ENCODE data around the gene ZNF804A. TPM values are rescaled to one million over a fixed set of nuclear protein-coding genes. Genes with fewer than 3 reads are reported as not detected.

The ZNF804A gene
- total RNA-seq, 2 donors from 2014 or later, result 0.14 to 0.68 TPM

DNA sequence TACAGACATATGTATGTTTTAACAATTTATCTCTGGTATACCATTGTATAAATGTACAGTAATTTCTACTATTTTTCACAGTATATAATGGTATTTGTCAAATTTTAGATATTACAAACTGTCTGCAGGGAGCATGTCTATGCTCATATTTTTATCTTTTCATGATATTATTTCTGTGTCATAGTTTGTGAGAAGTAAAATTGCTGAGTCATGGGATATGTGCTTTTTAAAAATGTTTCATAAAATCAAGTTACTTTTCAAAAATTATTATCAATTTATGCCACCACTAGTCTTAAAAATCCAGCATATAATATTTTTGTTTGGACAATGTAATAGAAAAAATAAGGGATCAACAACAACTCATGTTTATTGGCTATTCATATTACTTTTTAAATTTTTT, 9.1 kb upstream of the ZNF804A start:
- H3K27ac ChIP-seq, result no peak overlapping the region
- TF ChIP-seq, protein P1, sequence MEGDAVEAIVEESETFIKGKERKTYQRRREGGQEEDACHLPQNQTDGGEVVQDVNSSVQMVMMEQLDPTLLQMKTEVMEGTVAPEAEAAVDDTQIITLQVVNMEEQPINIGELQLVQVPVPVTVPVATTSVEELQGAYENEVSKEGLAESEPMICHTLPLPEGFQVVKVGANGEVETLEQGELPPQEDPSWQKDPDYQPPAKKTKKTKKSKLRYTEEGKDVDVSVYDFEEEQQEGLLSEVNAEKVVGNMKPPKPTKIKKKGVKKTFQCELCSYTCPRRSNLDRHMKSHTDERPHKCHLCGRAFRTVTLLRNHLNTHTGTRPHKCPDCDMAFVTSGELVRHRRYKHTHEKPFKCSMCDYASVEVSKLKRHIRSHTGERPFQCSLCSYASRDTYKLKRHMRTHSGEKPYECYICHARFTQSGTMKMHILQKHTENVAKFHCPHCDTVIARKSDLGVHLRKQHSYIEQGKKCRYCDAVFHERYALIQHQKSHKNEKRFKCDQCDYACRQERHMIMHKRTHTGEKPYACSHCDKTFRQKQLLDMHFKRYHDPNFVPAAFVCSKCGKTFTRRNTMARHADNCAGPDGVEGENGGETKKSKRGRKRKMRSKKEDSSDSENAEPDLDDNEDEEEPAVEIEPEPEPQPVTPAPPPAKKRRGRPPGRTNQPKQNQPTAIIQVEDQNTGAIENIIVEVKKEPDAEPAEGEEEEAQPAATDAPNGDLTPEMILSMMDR (IDR thresholded peaks at IDR 0.05), result no peak
- no peak for ATAC-seq (ENCODE audit: insufficient number of reproducible peaks, low FRiP score, low read depth)

DNA sequence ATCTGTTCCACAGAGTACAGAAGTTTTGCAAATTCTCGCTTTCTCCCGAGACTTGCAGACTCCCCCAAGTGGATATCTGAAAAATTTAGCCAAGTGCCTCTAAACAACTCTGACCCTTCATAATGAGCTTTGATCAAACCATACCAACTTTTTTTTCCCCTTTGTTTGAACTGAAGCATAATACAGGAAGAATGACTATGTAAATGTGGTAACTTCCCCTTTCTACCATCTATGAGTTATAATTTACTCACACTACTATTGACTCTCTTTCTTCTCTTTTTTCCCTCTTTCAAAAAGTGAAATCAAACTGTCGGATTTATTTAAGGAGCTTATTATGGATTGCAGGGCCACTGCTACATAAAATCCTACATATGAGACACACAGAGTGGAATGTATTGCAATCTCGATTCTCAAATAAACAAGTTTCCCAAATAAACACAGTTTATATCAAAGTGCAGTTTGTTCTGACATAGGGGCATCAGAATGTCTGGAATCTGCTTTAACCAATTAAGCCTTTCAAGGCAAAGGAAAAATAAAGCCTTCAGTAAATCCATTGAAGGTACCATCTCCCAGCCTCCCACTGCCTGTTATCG, 1.4 kb upstream of the ZNF804A start:
- TF ChIP-seq, protein P1 (IDR thresholded peaks at IDR 0.05), result no peak
- Histone ChIP-seq H3K36me3 (no peaks in the 10 kb centered on the region), H3K9me3 (no peaks in the 10 kb centered on the region), H3K27ac (peak overlapping the region in 1 of 2 donors; percentile 3), H3K27me3 (replicated peaks; ENCODE audit: insufficient read depth) (no peaks in the 10 kb centered on the region), H3K4me1 (ENCODE audit: control insufficient read depth in 1 of 2, low read depth in 2 of 2) (peaks cover 0 to 18% of the 10 kb centered on the region in 2 donors), H3K4me3 (peak overlapping the region; percentile 83)
- no peak for DNase-seq (ENCODE audit: low spot score)
- ATAC-seq (ENCODE audit: insufficient number of reproducible peaks, low FRiP score, low read depth), result no peak

More for the DNA sequence above, 9.1 kb upstream of the ZNF804A start:
- DNase-seq (ENCODE audit: low spot score), result no peak
- H3K9me3 ChIP-seq, result no peaks in the 10 kb centered on the region
- no peaks in the 10 kb centered on the region for H3K4me1 ChIP-seq (ENCODE audit: control insufficient read depth in 1 of 2, low read depth in 2 of 2)
- H3K36me3 ChIP-seq, result no peaks in the 10 kb centered on the region
- no peak overlapping the region for H3K4me3 ChIP-seq
- no peaks in the 10 kb centered on the region for H3K27me3 ChIP-seq (replicated peaks; ENCODE audit: insufficient read depth)

DNA sequence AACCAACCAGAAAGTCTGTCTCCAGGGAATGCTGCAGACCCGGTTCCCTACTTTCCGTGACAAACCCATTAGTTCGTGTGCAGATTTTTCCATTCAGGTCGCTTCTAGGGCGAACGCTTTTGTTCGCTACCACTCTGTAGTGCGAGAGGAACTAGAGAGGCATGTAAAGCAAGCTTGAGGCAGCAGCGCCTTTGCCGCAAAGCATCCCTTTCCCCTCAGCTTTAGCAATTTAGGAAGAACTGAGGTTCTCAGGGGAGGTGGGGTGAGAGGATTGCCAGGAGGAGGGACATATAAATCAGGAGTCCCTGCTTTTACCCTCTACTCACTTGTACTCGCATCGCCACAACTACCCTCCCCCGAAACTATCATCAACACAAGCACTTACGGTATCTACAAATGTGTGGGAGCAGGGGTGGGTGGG, 748 bp upstream of the ZNF804A start:
- TF ChIP-seq, protein P1 (IDR thresholded peaks at IDR 0.05), result no peak
- Histone ChIP-seq H3K9me3 (no peaks in the 10 kb centered on the region), H3K27me3 (replicated peaks; ENCODE audit: insufficient read depth) (no peaks in the 10 kb centered on the region), H3K4me1 (ENCODE audit: control insufficient read depth in 1 of 2, low read depth in 2 of 2) (peaks cover 0 to 18% of the 10 kb centered on the region in 2 donors), H3K36me3 (no peaks in the 10 kb centered on the region), H3K27ac (peak overlapping the region in 1 of 2 donors; percentile 3), H3K4me3 (peak overlapping the region; percentile 83)
- no peak for ATAC-seq (ENCODE audit: insufficient number of reproducible peaks, low FRiP score, low read depth)
- no peak for DNase-seq (ENCODE audit: low spot score)

DNA sequence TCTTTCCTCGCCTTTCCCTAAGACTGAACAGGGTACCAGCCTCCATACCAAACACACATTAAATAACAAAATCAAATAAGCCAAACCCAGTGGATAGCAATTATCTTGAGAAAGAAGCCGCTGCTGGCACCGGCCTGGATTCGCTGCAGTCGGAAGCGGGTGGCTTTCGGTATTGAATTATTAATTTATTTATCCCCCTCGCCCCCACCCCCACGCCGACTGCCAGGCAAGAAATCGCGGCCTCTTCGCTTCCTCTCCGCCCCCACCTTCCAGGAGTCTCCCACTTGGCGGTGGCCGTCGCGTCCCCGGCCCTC, 370 bp upstream of the ZNF804A start:
- no peak overlapping the region for H3K27ac ChIP-seq
- H3K4me1 ChIP-seq (ENCODE audit: control insufficient read depth in 1 of 2, low read depth in 2 of 2), result peaks cover 0 to 18% of the 10 kb centered on the region in 2 donors
- DNase-seq (ENCODE audit: low spot score) (no peak), ATAC-seq (ENCODE audit: insufficient number of reproducible peaks, low FRiP score, low read depth) (no peak)
- no peaks in the 10 kb centered on the region for H3K36me3 ChIP-seq
- TF ChIP-seq, protein P1 (IDR thresholded peaks at IDR 0.05), result no peak
- no peaks in the 10 kb centered on the region for H3K9me3 ChIP-seq
- H3K4me3 ChIP-seq, result peak overlapping the region; percentile 83
- H3K27me3 ChIP-seq (replicated peaks; ENCODE audit: insufficient read depth), result no peaks in the 10 kb centered on the region

DNA sequence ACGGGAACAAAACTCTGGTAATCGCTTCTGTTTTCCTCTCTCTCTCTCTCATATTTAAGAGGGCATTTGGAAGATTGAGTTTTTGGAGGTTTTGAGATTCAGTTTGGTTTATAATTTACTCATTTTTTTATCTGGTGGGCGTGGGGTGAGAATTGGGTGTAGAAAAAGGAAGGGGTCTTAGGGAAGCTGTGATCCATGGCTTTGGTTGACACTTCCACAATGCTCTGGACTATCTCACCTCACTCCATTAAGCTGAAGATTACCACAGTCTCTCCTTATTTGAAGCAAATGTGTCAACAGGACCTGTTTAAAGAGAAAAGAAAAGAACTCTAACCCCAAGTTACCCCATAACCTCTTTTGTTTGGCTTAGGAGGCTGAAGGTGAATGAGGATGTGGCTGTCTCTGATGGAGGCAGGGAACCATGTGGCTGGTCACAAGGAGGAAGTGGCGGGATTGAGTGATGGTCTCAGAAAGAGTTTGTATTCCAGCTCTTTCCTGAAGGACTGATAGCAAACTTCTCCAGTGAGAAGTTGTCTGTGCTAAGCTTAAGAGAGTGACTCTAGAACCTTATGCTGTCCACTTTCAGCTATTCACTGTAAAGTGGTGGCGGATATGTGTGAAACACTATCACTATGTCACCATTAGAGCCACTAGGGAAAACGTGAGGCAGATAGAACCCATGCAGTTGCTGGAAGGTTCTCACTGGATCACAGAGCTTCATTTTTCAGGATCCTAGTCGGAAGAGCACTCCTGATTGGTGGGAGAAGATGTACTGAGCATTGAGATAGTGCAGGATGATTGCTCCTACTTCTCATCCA, 934 bp downstream of the ZNF804A start:
- TF ChIP-seq, protein P1 (IDR thresholded peaks at IDR 0.05), result no peak
- no peak for DNase-seq (ENCODE audit: low spot score)
- no peak for ATAC-seq (ENCODE audit: insufficient number of reproducible peaks, low FRiP score, low read depth)
- H3K9me3 ChIP-seq, result no peaks in the 10 kb centered on the region
- H3K4me3 ChIP-seq, result peak overlapping the region; percentile 83
- peak overlapping the region in 1 of 2 donors; percentile 8 for H3K27ac ChIP-seq
- peaks cover 0 to 18% of the 10 kb centered on the region in 2 donors for H3K4me1 ChIP-seq (ENCODE audit: control insufficient read depth in 1 of 2, low read depth in 2 of 2)
- H3K36me3 ChIP-seq, result no peaks in the 10 kb centered on the region
- no peaks in the 10 kb centered on the region for H3K27me3 ChIP-seq (replicated peaks; ENCODE audit: insufficient read depth)
